Progenitor cell of endocrine pancreas (in vitro differentiated cells): Measurements from ENCODE around the gene SH3BGRL2. TPM values are rescaled to one million over a fixed set of nuclear protein-coding genes. Genes with fewer than 3 reads are reported as not detected.

Experiments used
- DNase-seq: peaks from one replicate; pipeline ENCODE4 v3.0.0; 2021; ENCODE audit warnings: low spot score; ENCODE audit not compliant: unreplicated experiment
- H3K27ac Mint-ChIP-seq: 2 replicates; pipeline ENCODE4 v1.8.0; 2021; ENCODE audit warnings: mild to moderate bottlenecking, moderate library complexity, mixed read lengths
- H3K27me3 Mint-ChIP-seq: 2 replicates; pipeline ENCODE4 v1.8.0; 2021; ENCODE audit warnings: mixed read lengths
- H3K36me3 Mint-ChIP-seq: 2 replicates; pipeline ENCODE4 v1.8.0; 2022; ENCODE audit warnings: mixed read lengths; ENCODE audit not compliant: insufficient read depth
- H3K4me1 Mint-ChIP-seq: 2 replicates; pipeline ENCODE4 v1.8.0; 2021; ENCODE audit warnings: low read depth, mixed read lengths
- H3K4me3 Mint-ChIP-seq: 2 replicates; pipeline ENCODE4 v1.8.0; 2021; ENCODE audit warnings: low read depth, mild to moderate bottlenecking, moderate library complexity, mixed read lengths
- H3K9me3 Mint-ChIP-seq: 2 replicates; pipeline ENCODE4 v1.8.0; 2021; ENCODE audit warnings: low read depth, mixed read lengths
- CTCF ChIP-seq: fragments of 200-600 bp; sonication (generic); IDR thresholded peaks from one replicate; pipeline ENCODE4 v1.5.0; 2021; ENCODE audit warnings: antibody characterized with exemption, mild to moderate bottlenecking; ENCODE audit not compliant: unreplicated experiment
- total RNA-seq: library from RNA; stranded (reverse); gene quantifications from 2 replicates; pipeline ENCODE4 v1.2.1, GENCODE V29; 2021

SH3BGRL2 gene
- total RNA-seq, 1 donor from 2014 or later = 49.1 TPM

- TF ChIP-seq CTCF = no peak
- no peak overlapping the region for H3K27ac Mint-ChIP-seq
- H3K4me1 Mint-ChIP-seq = peaks cover 44% of the 10 kb centered on the region
- peaks cover 7% of the 10 kb centered on the region for H3K9me3 Mint-ChIP-seq
- peaks cover 28% of the 10 kb centered on the region for H3K36me3 Mint-ChIP-seq
- H3K27me3 Mint-ChIP-seq = no peaks in the 10 kb centered on the region
- DNase-seq = no peak
- no peak overlapping the region for H3K4me3 Mint-ChIP-seq
Measured at GRCh38 chr6:79684876-79685275, 53.7 kb downstream of the SH3BGRL2 start.

GRCh38 chr6:79686707-79687309 is 55.7 kb downstream of the SH3BGRL2 start:
- TF ChIP-seq CTCF = no peak
- Mint-ChIP-seq H3K27ac (peak overlapping the region; percentile 85), H3K27me3 (no peaks in the 10 kb centered on the region), H3K4me3 (no peak overlapping the region), H3K9me3 (peaks cover 6% of the 10 kb centered on the region), H3K4me1 (peaks cover 44% of the 10 kb centered on the region), H3K36me3 (peaks cover 24% of the 10 kb centered on the region)
- DNase-seq = no peak

- Mint-ChIP-seq H3K27me3 (no peaks in the 10 kb centered on the region), H3K4me1 (peaks cover 44% of the 10 kb centered on the region), H3K9me3 (peaks cover 3% of the 10 kb centered on the region), H3K27ac (peak overlapping the region; percentile 91), H3K36me3 (peaks cover 21% of the 10 kb centered on the region), H3K4me3 (peak overlapping the region; percentile 51)
- TF ChIP-seq CTCF = no peak
- no peak for DNase-seq
Measured at GRCh38 chr6:79687759-79688158, 56.6 kb downstream of the SH3BGRL2 start.

- Mint-ChIP-seq H3K4me3 (no peak overlapping the region), H3K27me3 (no peaks in the 10 kb centered on the region), H3K27ac (no peak overlapping the region), H3K4me1 (peaks cover 20% of the 10 kb centered on the region), H3K36me3 (peaks cover 32% of the 10 kb centered on the region), H3K9me3 (peaks cover 2% of the 10 kb centered on the region)
- DNase-seq = no peak
- no peak for TF ChIP-seq CTCF
Measured at GRCh38 chr6:79694156-79694555, 63.0 kb downstream of the SH3BGRL2 start.

- Mint-ChIP-seq H3K36me3 (peaks cover 32% of the 10 kb centered on the region), H3K4me1 (peaks cover 17% of the 10 kb centered on the region), H3K27me3 (no peaks in the 10 kb centered on the region), H3K4me3 (no peak overlapping the region), H3K27ac (no peak overlapping the region), H3K9me3 (peaks cover 2% of the 10 kb centered on the region)
- peak; percentile 24 for TF ChIP-seq CTCF
- no peak for DNase-seq
Measured at GRCh38 chr6:79694623-79695343, 63.7 kb downstream of the SH3BGRL2 start.
